WTC11 (cell line): Measurements from ENCODE around the gene TIMM22. TPM values are rescaled to one million over a fixed set of nuclear protein-coding genes. Genes with fewer than 3 reads are reported as not detected.

Source experiments
- ATAC-seq: fragments of 200-7000 bp; cut with Tn5 transposase; 2 replicates; pipeline ENCODE4 v1.10.0; 2021; ENCODE audit warnings: mild to moderate bottlenecking, moderate library complexity
- CTCF ChIA-PET: fragments of 300-600 bp; sonication (Branson Sonifier 250); formaldehyde crosslinking; loops from one replicate; lab custom pipeline; 2021; ENCODE audit warnings: antibody characterized with exemption; lab: Charles Lee
- POLR2A ChIA-PET: fragments of 350-600 bp; sonication (Branson Sonifier 250); formaldehyde crosslinking; loops from one replicate; lab custom pipeline; 2021; ENCODE audit warnings: antibody characterized with exemption; lab: Charles Lee
- DNase-seq: peaks from one replicate; pipeline ENCODE4 v3.0.0; 2021; ENCODE audit warnings: low spot score
- H3K27ac Mint-ChIP-seq: 2 replicates; pipeline ENCODE4 v1.8.0; 2021; ENCODE audit warnings: mixed read lengths
- H3K27me3 Mint-ChIP-seq: 2 replicates; pipeline ENCODE4 v1.8.0; 2021; ENCODE audit warnings: low read depth, mild to moderate bottlenecking, moderate library complexity, mixed read lengths
- H3K36me3 Mint-ChIP-seq: 2 replicates; pipeline ENCODE4 v1.8.0; 2021; ENCODE audit warnings: mixed read lengths
- H3K4me1 Mint-ChIP-seq: 2 replicates; pipeline ENCODE4 v1.8.0; 2022; ENCODE audit warnings: mixed read lengths
- H3K4me3 Mint-ChIP-seq: 2 replicates; pipeline ENCODE4 v1.8.0; 2021; ENCODE audit warnings: mild to moderate bottlenecking, moderate library complexity, mixed read lengths
- H3K9me3 Mint-ChIP-seq: 2 replicates; pipeline ENCODE4 v1.8.0; 2021; ENCODE audit warnings: mixed read lengths
- AR ChIP-seq: fragments of 250-450 bp; sonication (Bioruptor Pico); IDR thresholded peaks from 2 replicates; pipeline ENCODE4 v1.9.0; 2021; ENCODE audit warnings: mild to moderate bottlenecking
- CDX4 ChIP-seq: fragments of 250-450 bp; sonication (Bioruptor Pico); IDR thresholded peaks from 2 replicates; pipeline ENCODE4 v1.9.0; 2021; ENCODE audit warnings: moderate library complexity, mild to moderate bottlenecking, inconsistent platforms, borderline replicate concordance
- CREM ChIP-seq: sonication (generic); formaldehyde crosslinking; IDR thresholded peaks from 2 replicates; pipeline ENCODE4 v1.8.1; 2022; ENCODE audit warnings: mild to moderate bottlenecking, missing genetic modification reagents, moderate library complexity
- E2F4 ChIP-seq: sonication (generic); formaldehyde crosslinking; IDR thresholded peaks from 2 replicates; pipeline ENCODE4 v1.8.1; 2022; ENCODE audit warnings: low read depth, mild to moderate bottlenecking, moderate library complexity, missing genetic modification reagents, borderline replicate concordance
- ERG ChIP-seq: fragments of 250-450 bp; sonication (Bioruptor Pico); IDR thresholded peaks from 2 replicates; pipeline ENCODE4 v1.8.0; 2021; ENCODE audit warnings: mild to moderate bottlenecking
- ETV6 ChIP-seq: sonication (generic); formaldehyde crosslinking; IDR thresholded peaks from 2 replicates; pipeline ENCODE4 v1.8.1; 2022; ENCODE audit warnings: mild to moderate bottlenecking, missing genetic modification reagents
- IRF2 ChIP-seq: sonication (generic); formaldehyde crosslinking; IDR thresholded peaks from 2 replicates; pipeline ENCODE4 v1.8.0; 2022; ENCODE audit warnings: low read depth, missing genetic modification reagents, borderline replicate concordance
- NFATC4 ChIP-seq: fragments of 250-450 bp; sonication (Bioruptor Pico); IDR thresholded peaks from 2 replicates; pipeline ENCODE4 v1.9.0; 2021; ENCODE audit warnings: mild to moderate bottlenecking
- NR1H2 ChIP-seq: sonication (generic); formaldehyde crosslinking; IDR thresholded peaks from 2 replicates; pipeline ENCODE4 v1.9.0; 2021; ENCODE audit warnings: mild to moderate bottlenecking, moderate library complexity, missing genetic modification reagents
- NR2C2 ChIP-seq: sonication (generic); formaldehyde crosslinking; IDR thresholded peaks from 2 replicates; pipeline ENCODE4 v1.8.0; 2022; ENCODE audit warnings: mild to moderate bottlenecking, missing genetic modification reagents
- RELA ChIP-seq: sonication (generic); formaldehyde crosslinking; IDR thresholded peaks from 2 replicates; pipeline ENCODE4 v1.8.1; 2022; ENCODE audit warnings: missing genetic modification reagents, mild to moderate bottlenecking, borderline replicate concordance
- STAT6 ChIP-seq: sonication (generic); formaldehyde crosslinking; conservative IDR thresholded peaks from 2 replicates; pipeline ENCODE4 v1.8.1; 2023; ENCODE audit warnings: mild to moderate bottlenecking, low read depth, missing genetic modification reagents, moderate library complexity
- TEAD1 ChIP-seq: sonication (generic); formaldehyde crosslinking; IDR thresholded peaks from 2 replicates; pipeline ENCODE4 v1.8.0; 2022; ENCODE audit warnings: mild to moderate bottlenecking, missing genetic modification reagents
- ZNF138 ChIP-seq: sonication (generic); formaldehyde crosslinking; conservative IDR thresholded peaks from 2 replicates; pipeline ENCODE4 v1.8.1; 2022; ENCODE audit warnings: mild to moderate bottlenecking, moderate library complexity, missing genetic modification reagents
- ZNF263 ChIP-seq: sonication (generic); formaldehyde crosslinking; IDR thresholded peaks from 2 replicates; pipeline ENCODE4 v1.8.1; 2022; ENCODE audit warnings: low read depth, mild to moderate bottlenecking, moderate library complexity, missing genetic modification reagents
- ZNF281 ChIP-seq: sonication (generic); formaldehyde crosslinking; IDR thresholded peaks from 2 replicates; pipeline ENCODE4 v1.8.0; 2023; ENCODE audit warnings: mild to moderate bottlenecking, missing genetic modification reagents
- ZNF416 ChIP-seq: fragments of 250-450 bp; sonication (Bioruptor Pico); IDR thresholded peaks from 2 replicates; pipeline ENCODE4 v1.9.0; 2021; ENCODE audit warnings: mild to moderate bottlenecking, inconsistent platforms
- total RNA-seq: library from RNA; stranded (reverse); gene quantifications from 3 replicates; pipeline ENCODE4 v1.2.3, GENCODE V29; 2021

The TIMM22 gene
- total RNA-seq, 1 experiment from 2014 or later, result 18.0 TPM

GRCh38 chr17:998111-998510 lies 1.2 kb downstream of the TIMM22 start:
- Mint-ChIP-seq H3K27ac (peak overlapping the region; percentile 1; the same call in 1 of the 2 replicates), H3K27me3 (peaks cover 15% of the 10 kb centered on the region), H3K36me3 (peaks cover 32% of the 10 kb centered on the region), H3K4me3 (peak overlapping the region; percentile 90), H3K4me1 (peaks cover 8% of the 10 kb centered on the region), H3K9me3 (peaks cover 11% of the 10 kb centered on the region)
- ChIA-PET POLR2A (no interaction called here), CTCF (interaction anchor here (0.5 to 2.3 kb wide), 5 partner anchors 58 to 622 kb away, joined by 3 to 33 read pairs (median 12); no protein-coding TSS in a partner anchor)
- ATAC-seq (no peak), DNase-seq (no peak)
- no peak for TF ChIP-seq E2F4
- no peak for TF ChIP-seq ETV6 (CRISPR knock-in tag)
- TF ChIP-seq CDX4 (CRISPR knock-in tag), result no peak

GRCh38 chr17:1000597-1001461 lies 3.9 kb downstream of the TIMM22 start:
- ChIA-PET CTCF (interaction anchor here (1.3 to 9.1 kb wide), 2 partner anchors 55 to 264 kb away, joined by 4 to 56 read pairs; no protein-coding TSS in a partner anchor), POLR2A (interaction anchor here (0.5 kb wide), 1 partner anchor 1155 kb away, joined by 3 read pairs; no protein-coding TSS in a partner anchor)
- peaks cover 2% of the 10 kb centered on the region; the same call in 1 of the 2 replicates for H3K27me3 Mint-ChIP-seq
- ATAC-seq, result no peak
- H3K4me3 Mint-ChIP-seq, result no peak overlapping the region
- H3K9me3 Mint-ChIP-seq, result no peaks in the 10 kb centered on the region
- TF ChIP-seq NR2C2 (CRISPR knock-in tag) (no peak), IRF2 (CRISPR knock-in tag) (no peak), NR1H2 (no peak), AR (no peak), ZNF138 (no peak), ERG (CRISPR knock-in tag) (no peak), E2F4 (no peak), ZNF281 (CRISPR knock-in tag) (no peak), ZNF263 (CRISPR knock-in tag) (no peak), CREM (no peak), STAT6 (CRISPR knock-in tag) (no peak), RELA (CRISPR knock-in tag) (no peak), NFATC4 (CRISPR knock-in tag) (no peak), ZNF416 (CRISPR knock-in tag) (no peak), TEAD1 (CRISPR knock-in tag) (no peak)
- DNase-seq, result no peak
- H3K27ac Mint-ChIP-seq, result no peak overlapping the region
- peaks cover 33% of the 10 kb centered on the region for H3K36me3 Mint-ChIP-seq
- H3K4me1 Mint-ChIP-seq, result peaks cover 15% of the 10 kb centered on the region
